ENCODE results near the gene SLC4A5. TPM values are rescaled to one million over a fixed set of nuclear protein-coding genes. Genes with fewer than 3 reads are reported as not detected.

Gene SLC4A5
- total and polyA plus RNA-seq, 2 of the 8 experiments (the other 6 are each of a cell fraction or from before 2014, with no cell fraction given) = 0.42 to 0.52 TPM

GRCh38 chr2:74250189-74250631 is 93.0 kb downstream of the SLC4A5 start (continued):
- TF ChIP-seq CEBPB (IDR thresholded peaks at IDR 0.05; ENCODE audit: low read depth, low read length) = no peak
- no peak for TF ChIP-seq POLR2A (IDR thresholded peaks at IDR 0.05; ENCODE audit: control extremely low read depth in 1 of 2, low read depth in 2 of 2, low read length in 2 of 2)
- no peak for TF ChIP-seq POLR2AphosphoS5 (IDR thresholded peaks at IDR 0.05; ENCODE audit: low read depth, low read length)

Measured in H1 (cell line).